Activated effector memory CD4-positive, alpha-beta T cell treated with Interleukin-2 at 50 U/mL for 16 hours (primary cell): ENCODE data around the gene NBPF26.
"Not testable (repeated sequence)": the region's sequence is repeated elsewhere in the genome, so short reads cannot be mapped to it uniquely, and the experiment has no call there.

Experiments
- DNase-seq: peaks from one replicate; pipeline ENCODE4 v3.0.0-alpha.2; 2020

Gene NBPF26

DNA sequence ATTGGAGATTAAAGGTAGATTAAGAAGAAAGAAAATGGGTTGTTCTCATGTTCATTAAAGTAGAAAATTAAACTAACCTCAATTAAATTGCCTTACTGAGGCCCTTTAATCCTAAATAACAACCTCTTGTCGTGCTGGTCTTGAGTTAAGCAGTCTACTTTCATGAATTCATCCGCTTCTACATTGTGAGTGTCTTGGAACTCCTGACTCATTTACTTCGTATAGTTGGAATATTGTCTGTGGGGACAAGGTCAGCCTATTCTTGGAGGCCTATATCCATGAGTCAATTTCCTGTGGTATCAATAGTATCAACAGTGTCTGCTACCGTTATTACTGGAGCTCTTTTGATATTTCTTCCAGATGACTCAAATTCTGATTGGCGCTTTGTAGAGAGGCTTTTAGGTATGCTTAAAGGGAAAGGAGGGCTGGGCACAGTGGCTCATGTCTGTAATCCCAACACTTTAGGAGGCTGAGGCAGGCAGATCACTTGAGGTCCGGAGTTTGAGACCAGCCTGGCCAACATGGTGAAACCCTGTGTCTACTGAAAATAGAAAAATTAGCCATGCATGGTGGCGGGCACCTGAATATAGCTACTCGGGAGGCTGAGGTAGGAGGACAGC is 136.0 kb downstream of the NBPF26 start:
- not testable (repeated sequence) for DNase-seq

DNA sequence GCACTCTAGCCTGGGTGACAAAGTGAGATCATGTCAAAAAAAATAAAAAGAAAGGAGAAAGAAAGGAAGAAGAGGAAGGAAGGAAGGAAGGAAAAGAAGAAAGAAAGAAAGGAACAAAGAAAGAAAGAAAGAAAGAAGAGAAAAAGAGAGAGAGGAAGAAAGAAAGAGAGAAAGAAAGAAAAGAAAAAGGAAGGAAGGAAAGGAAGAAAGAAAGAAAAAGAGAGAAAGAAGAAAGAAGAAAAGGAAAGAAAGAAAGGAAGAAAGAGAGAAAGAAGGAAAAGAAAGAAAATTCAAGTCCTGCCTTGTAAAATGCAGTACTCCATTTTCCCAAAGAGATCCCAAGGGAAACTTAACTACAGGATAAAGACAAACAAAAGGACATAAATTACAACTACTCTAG is 154.5 kb downstream of the NBPF26 start:
- not testable (repeated sequence) for DNase-seq

DNA sequence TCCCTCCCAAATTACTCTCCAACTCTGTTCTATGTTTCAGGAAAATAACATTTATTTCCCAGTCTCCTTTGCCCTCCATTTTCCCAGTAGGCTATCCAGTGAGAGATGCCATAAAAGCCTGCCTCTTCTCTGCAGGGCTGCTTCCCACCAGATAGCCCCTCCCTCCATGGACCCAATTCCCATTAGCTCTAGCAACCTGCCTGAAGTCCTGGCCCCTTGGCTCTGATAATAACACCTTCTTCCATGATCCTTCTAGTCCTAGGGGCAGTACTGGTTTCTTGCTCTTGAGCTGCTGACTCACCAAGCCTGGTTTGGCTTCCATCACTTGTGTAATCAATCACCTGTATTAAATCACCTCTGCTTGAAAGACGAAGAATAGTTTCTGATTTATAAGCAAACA is 156.3 kb downstream of the NBPF26 start:
- DNase-seq = not testable (repeated sequence)

- DNase-seq = not testable (repeated sequence)
Measured at GRCh38 chr1:120881934-120882333, 158.2 kb downstream of the NBPF26 start.
